Right ventricle myocardium superior (tissue), 1 donor: ENCODE data around the gene BMERB1. TPM values are rescaled to one million over a fixed set of nuclear protein-coding genes. Genes with fewer than 3 reads are reported as not detected.

Experiments used
- ATAC-seq: fragments of 200-7000 bp; cut with Tn5 transposase; one replicate; pipeline ENCODE4 v1.9.1; 2020; ENCODE audit warnings: mild to moderate bottlenecking; ENCODE audit not compliant: poor library complexity
- DNase-seq: peaks from one replicate; pipeline ENCODE4 v3.0.0-alpha.2; 2020
- intact Hi-C: fragments of 100-400 bp; cut with DNase I; formaldehyde crosslinking; loops from one replicate; pipeline ENCODE4 v1.11.2; 2022
- total RNA-seq: library from RNA; stranded (reverse); fragmentation: NEBNext Ultra II Directional; extraction: Animal tissue kit (Norgen Biotek cat#: 25700); gene quantifications from one replicate; pipeline ENCODE4 v1.2.1, GENCODE V29; 2021
- donor health status: DM: no; HTN: yes; CAD: no; lungs with severe emphysema.

BMERB1 gene
- total RNA-seq, 1 donor from 2014 or later = 71.8 TPM

DNA sequence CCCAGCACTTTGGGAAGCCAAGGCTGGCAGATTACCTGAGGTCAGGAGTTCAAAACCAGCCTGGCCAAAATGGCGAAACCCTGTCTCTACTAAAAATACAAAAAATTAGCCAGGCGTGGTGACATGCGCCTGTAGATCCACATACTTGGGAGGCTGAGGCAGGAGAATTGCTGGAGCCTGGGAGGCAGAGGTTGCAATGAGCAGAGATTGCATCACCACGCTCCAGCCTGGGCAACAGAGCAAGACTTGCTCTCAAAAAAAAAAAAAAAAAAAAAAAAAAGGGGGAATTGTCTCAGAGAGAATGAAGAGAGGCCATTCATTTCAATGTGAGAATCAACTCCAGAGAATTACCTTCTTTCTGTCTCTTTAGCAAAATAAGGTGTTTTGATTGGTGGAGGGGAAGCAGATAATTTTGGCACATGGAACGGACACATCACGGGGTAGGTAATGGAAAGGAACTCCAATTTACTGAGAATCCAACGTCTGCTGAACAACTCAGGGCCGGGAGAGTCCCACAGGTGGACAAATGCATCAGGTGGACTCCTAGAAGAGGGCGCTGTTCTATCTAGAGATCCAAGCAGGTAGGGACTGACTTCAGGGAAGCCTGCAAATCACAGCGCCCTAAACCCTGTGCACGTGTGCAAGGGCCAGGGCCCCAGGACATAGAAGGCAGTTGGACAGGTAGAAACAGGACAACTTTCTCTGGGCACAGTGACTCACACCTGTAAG lies 77.5 kb downstream of the BMERB1 start:
- ATAC-seq (no peak), DNase-seq (no peak)
- intact Hi-C loops = no loop called here

DNA sequence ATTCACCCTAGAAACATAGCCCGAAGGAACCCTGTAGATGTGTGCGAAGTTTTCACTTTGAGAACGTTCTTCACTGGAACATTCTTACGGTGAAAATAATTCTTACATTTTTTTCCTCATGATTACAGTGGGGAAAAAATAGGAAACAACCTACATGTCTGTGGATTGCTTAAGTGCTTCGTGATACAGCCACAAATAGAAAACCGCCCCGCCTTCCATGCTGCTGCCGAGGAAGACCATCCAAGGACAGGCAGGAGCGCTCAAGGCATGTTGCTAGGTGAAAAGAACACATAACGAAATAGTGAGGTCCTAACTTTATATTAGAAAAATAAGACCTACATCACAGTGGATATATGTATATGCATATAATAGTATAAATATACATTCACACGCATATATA lies 78.8 kb downstream of the BMERB1 start:
- ATAC-seq (peak; percentile 55), DNase-seq (no peak)
- intact Hi-C loops = no loop called here

DNA sequence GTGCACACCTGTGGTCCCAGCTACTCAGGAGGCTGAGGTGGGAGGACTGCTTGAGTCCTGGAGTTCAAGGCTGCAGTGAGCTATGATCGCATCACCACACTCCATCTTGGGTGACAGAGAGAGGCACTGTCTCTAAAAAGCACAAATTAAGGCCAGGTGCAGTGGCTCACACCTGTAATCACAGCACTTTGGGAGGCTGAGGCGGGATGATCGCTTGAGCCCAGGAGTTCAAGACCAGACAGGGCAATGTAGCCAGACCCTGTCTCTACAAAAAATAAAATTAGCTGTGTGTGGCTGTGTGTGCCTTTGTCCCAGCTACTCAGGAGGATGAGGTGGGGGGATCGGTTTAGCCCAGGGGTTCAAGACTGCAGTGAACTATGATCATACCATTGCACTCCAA lies 81.6 kb downstream of the BMERB1 start:
- intact Hi-C loops = no loop called here
- ATAC-seq (no peak), DNase-seq (no peak)

DNA sequence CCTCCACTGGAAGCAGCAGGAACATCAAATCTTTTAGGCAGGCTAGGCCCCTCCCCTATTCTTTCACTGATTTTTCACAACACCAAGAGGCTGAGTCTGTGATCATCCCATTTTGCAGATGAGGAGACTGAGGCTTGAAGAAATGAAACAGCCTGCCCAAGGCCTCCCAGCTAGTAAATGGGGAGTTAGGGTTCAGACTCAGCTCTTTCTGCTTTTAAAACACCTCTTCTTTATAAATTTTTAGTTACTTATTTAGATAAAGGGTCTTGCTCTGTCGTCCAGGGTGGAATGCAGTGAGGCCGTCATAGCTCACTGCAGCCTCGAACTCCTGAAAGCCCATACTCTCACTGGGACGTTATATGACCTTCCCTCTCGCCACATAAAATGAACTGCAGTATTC lies 82.2 kb downstream of the BMERB1 start:
- intact Hi-C loops = no loop called here
- no peak for ATAC-seq
- no peak for DNase-seq

DNA sequence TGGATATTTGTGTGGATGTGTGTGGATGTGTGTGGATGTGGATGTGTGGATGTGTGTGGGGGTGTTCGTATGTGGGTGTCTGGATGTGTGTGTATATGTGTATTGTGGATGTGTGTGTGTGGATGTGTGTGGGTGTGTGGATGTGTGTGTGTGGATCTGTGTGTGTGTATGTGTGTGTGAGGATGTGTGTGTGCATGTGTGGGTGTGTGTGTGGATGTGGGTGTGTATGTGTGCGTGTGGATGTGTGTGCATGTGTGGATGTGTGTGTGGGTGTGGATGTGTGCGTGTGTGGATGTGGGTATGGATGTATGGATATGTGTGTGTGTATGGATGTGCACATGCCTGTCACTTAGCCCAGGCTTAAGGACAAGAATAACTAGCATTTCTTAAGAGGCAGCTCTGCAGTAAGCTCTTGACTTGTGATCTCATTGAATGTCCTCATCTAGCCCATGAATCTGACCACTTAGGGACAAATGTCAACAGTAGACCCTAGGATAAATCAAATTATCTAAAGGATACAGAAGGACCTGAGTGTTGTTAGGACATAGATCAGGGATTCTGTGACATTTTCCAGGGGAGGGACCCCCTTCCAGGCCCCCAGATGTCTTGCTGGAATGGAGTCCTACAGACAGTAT lies 83.5 kb downstream of the BMERB1 start:
- ATAC-seq (no peak), DNase-seq (no peak)
- intact Hi-C loops = no loop called here

DNA sequence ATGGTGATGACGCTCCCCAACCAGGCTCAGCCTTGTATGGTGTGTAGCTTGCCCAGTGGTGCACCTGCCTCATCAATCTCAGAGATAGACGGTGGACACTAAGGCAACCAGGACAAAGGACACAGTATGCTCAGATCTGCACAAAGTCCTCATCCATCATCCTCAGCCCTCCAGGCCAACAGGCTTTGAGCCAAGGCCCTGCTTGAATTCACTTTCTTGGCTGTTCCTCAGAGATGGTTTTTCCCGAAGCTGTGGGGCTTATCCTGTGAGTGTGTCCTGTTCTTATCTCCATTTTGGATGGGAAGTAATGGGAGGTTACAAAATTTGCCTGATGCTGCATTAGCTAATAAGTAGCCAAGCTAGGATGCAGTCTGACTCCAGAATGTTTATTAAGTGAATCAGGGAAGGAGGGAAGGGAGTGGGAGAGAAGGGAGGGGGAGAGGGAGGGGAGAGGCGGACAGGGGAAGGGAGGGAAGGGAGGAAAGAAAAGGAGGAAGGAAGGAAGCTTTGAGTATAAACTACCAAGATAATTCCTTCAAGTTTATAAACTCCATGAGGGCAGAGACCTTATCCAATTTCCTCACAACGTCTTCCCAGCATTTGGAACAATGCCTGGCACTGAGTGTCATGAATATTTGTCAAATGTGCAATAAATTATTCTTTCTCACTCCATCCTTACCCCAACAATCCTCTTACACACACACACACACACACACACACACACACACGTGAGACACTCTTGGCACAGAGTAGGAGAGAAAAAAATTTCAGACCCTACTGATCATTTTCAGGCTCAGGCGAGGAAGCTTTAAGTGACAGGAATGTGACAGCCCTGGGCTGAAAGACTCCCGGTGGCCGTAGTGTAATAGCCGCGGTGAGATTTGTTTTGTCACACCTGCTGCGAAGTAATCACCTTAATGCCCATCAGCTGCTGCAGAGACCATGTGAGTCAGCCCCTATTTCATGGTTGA lies 84.3 kb downstream of the BMERB1 start:
- intact Hi-C loops = no loop called here
- ATAC-seq (peak; percentile 68), DNase-seq (peak; percentile 77)

DNA sequence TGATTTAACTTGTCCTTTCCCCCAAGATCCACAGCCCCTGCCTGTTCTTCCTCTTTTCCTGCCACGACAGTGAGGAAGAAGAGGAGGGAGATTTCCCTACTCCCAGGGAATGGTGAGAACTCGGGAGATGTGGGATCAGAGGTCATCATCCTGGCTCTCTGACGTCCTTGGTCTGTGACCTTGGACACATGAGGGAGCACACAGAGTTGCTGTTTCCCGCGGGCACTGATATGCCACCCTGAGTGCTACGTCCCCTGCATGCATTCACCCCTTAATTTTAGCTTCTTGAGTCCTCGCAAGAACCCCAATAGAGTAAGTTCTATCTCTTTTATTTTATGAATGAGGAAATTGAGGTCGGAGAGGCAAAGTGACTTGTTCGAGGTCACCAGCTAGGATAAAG lies 85.4 kb downstream of the BMERB1 start:
- ATAC-seq (no peak), DNase-seq (no peak)
- intact Hi-C loops = no loop called here

DNA sequence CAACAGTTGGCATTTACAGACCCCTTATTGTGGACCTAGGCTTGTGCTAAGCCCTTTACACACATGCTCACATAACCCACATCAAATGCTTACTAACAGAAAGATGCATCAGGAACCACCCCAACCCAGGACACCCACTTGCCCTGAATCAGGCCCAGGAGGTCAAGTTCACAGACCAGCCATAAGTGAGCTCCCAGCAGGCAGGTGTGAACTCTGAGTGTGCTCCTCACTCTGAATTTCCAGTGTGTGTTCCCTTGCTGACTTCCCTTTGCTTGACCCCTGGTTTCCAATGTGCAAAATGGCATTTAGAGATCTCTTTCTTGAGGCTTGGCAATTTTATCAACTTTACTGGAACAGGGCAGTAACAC lies 87.0 kb downstream of the BMERB1 start:
- ATAC-seq (no peak), DNase-seq (no peak)
- intact Hi-C loops = no loop called here

DNA sequence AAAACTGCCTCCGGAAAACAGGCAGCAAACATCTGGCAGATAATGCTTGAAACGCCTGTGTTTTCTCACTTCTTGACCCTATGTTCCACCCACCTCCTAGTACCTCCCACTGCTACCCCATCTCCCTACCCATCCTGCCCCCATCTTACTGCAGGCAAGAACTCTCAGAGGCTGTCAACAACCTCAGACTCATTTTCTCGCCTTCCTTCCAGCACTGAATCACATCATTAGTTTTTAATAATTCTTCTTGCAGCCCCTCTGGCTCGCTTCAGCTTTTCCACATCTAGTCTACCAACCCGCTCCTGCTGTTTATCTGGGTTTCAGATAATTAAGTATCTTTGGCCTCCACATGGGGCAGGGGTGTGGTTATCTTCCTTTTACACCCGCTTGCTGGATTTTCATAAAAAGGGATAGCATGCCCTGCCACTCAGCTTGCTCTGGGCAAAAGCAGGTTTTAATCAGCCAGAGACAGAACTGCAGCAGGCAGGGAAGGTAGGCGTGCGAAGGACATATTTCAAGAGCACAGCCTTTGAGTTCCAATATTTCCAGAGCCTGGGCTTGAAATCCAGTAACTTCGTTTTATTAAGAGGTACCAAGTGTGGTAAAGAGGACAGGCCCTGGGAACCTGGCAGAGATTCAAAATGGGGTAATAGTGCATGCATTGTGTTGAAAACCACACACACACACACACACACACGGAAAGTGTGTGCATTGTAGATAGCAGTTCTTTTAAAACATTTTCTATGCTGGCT lies 87.5 kb downstream of the BMERB1 start:
- ATAC-seq (peak; percentile 66), DNase-seq (no peak)
- intact Hi-C loops = no loop called here

DNA sequence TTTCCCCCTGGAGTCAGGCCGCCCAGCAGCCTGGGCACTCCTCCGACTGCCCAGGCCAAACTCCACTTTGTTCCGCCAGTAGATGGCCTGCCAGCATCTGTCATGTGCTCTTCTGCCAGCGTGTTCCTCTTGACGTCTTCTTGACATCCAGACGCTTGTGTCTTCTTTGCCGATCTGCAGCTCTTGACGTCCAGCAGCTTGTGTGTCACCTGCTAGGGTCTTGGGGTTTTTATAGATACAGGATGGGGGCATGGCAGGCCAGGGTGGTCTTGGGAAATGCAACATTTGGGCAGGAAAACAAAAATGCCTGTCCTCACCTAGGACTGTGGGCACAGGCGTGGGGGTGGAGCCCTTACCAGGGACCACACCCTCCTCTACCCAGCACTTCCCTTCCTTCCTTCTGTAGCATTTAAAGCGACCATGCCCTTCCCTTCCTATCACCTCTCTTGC lies 88.7 kb downstream of the BMERB1 start:
- intact Hi-C loops = no loop called here
- ATAC-seq (peak; percentile 43), DNase-seq (peak; percentile 57)

DNA sequence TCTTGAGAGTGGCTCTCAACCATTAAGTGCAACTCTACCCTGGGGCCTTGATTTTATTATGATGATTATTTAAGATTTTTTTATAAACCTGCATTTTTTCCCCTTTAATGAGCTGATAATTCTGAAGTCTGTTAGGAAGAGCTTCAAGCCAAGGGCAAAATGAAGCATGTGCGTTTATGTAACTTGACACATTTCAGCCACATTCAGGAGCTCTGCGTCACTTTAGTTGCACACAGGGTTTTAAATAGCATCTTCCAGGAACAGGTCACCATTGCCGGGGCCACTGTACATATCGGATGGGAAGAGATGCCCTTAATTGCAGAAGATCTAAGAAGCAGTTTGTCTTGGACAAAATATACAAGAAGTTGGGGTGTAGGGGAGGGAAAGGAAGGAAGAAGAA lies 89.6 kb downstream of the BMERB1 start:
- no peak for ATAC-seq
- intact Hi-C loops = no loop called here
- no peak for DNase-seq

DNA sequence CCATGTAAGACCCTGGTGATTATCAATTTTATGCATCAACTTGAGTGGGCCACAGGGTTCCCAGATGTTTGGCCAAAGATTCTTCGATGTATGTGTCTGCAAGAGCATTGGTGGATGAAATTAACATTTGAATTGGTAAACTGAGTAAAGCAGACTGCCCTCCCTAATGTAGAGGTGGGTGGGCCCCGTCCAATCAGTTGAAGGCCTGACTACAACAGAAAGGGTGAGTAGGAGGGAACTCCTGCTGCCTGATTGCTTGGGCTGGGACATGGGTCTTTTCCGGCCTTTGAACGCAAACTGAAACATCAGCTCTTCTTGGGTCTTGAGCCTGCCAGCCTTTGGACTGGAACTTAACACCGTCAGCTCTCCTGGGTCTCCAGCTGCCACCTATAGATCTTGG lies 90.6 kb downstream of the BMERB1 start:
- no peak for DNase-seq
- intact Hi-C loops = no loop called here
- ATAC-seq = no peak

DNA sequence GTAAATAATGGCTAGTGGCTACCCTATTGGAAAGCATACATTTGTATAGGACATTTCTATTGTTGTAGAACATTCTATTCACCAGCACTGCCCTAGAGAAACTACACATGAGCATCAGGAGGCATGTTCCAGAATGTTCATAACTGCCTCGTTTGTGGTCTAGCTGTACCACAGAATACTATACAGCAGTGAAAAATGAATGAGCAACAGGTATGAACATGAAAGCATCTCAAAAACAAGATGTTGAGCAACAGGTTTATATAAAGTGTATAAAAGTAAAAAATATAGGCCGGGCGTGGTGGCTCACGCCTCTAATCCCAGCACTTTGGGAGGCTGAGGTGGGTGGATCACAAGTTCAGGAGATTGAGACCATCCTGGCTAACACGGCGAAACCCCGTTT lies 91.7 kb downstream of the BMERB1 start:
- no peak for ATAC-seq
- intact Hi-C loops = no loop called here
- no peak for DNase-seq

DNA sequence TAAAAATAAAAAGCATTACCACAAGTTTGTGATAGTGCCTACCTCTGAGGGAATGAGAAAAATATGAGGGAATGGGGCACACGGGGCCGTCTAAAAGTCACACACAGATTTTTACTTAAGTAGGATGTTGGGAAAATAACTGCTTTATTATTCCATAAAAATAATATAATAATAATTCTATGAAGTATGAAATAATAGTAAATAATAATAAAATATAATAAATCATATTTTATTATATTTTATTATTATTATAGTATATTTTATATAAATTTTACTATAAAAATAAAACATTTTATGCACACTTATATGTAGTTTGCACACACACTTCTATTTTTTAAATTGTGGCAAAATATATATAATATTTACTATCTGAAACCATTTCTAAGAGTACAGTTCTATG lies 92.3 kb downstream of the BMERB1 start:
- intact Hi-C loops = no loop called here
- DNase-seq = no peak
- ATAC-seq = no peak

DNA sequence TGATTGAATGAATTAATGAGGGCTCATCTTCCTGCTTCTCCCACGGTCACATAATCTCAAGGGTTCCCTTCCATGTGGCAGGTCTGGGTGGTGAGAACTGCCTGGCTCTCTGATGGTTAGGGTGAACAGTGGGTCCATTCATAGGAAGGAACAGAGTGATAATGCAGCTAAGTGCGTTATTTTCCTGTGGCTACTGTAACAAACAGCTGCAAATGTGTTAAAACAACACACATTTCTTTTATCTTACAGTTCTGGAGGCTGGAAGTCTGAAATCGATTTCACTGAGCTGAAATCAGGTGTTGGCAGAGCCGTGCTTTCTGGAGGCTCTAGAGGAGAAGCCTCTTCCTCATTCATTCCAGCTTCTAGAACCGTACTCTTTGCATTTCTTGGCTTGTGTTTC lies 95.3 kb downstream of the BMERB1 start:
- ATAC-seq = no peak
- intact Hi-C loops = no loop called here

DNA sequence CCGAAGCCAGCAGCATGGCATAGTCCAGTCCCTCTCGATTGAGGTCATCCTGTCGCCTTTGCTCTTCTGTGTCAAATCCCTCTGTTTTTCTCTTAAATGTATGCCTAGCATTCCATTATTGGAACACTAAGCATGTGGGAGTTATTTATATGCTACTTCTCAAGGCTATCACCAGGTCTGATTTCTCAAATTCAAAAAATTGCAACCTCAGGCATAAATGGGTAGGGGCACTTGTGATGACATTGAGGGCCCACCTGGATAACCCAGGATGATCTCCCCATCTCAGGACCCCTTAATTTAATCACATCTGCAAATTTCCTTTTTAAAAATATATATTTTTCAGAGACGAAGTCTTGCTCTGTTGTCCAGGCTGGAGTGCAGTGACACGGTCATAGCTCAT lies 95.7 kb downstream of the BMERB1 start:
- intact Hi-C loops = no loop called here
- DNase-seq = no peak
- no peak for ATAC-seq

More for the DNA sequence above, 95.3 kb downstream of the BMERB1 start:
- no peak for DNase-seq

DNA sequence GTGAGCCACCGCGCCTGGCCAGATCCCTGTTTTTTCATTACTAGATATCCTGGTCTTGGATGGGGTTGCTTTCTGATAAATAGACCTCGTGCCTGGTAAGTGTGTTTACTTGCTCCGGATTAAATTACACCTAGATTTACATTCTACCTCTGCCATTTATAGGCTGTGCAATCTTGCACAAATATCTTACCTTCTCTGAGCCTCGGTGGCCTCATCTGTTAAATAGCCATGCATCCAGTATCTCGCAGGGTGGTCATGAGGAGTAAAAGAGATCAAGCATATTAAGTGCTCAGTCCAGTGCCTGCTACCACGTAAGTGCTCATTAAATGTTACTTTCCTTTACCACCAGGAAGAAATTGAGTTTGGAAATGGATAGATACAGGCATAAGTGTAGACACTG lies 98.4 kb downstream of the BMERB1 start:
- intact Hi-C loops = no loop called here
- ATAC-seq = no peak
- DNase-seq = no peak

DNA sequence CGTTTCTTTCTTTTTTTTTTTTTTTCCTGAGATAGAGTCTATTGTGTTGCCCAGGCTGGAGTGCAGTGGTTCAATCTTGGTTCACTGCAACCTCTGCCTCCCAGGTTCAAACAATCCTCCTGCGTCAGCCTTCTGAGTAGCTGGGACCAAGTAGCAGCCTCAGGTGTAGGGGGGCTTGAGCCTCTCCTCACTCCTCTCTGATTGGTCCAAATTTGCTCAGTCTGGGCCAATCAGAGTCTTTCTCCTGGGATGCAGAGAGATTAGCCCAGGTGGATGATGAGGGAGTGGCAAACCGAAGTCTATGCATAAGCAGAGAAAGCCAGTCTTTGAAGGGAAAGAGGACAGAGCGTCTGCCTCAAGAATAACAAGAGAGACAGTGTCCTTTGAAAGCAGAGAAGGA lies 99.0 kb downstream of the BMERB1 start:
- ATAC-seq = no peak
- intact Hi-C loops = no loop called here
- DNase-seq = no peak

DNA sequence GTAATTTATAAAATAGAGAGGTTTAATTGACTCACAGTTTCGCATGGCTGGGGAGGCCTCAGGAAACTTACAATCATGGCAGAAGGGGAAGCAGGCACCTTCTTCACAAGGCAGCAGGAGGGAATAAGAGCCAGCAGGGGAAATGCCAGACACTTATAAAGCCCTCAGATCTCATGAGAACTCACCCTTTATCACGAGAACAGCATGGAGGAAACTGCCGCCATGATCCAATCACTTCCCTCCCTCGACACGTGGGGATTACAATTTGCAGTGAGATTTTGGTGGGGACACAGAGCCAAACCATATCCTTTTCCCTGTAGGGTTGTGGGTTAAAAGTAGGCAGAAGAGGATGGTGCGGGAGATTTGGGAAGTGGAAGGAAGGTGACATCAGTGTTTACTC lies 101.4 kb downstream of the BMERB1 start:
- DNase-seq = no peak
- intact Hi-C loops = no loop called here
- no peak for ATAC-seq
